ENCODE results near the gene ANKH. TPM values are rescaled to one million over a fixed set of nuclear protein-coding genes. Genes with fewer than 3 reads are reported as not detected.
"Not testable (repeated sequence)": the region's sequence is repeated elsewhere in the genome, so short reads cannot be mapped to it uniquely, and the experiment has no call there.

Gene ANKH
- polyA plus RNA-seq, 4 donors: 9.6 to 21.8 (median 12.9) TPM

DNA sequence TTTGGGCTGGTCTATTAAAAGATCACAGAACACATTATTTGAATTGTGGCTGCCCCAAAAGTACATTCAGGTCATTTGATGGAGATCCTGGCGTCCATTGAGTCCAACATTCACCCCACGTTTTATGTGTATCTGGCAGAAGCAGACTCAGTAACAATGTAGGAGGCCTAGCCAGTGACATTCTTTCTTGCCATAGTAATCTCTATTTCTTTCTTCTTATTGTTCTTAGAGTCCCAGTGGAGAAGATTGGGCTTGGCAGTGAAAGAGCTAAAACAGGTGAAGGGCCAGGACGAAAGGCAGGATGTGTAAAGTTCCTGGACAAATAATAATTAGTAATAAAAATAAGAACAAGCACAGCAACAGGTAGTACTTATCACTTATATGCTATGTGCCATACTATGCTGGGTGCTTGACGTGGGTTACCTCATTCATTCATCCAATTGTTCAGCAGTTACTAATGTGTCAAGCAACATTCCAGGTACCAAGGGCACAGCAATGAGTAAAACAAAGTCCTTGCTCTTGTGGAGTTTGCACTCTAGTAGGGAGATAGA, 12.6 kb upstream of the ANKH start:
- DNase-seq (ENCODE audit: low read depth in 4 of 4, low spot score in 2 of 4): no peak

DNA sequence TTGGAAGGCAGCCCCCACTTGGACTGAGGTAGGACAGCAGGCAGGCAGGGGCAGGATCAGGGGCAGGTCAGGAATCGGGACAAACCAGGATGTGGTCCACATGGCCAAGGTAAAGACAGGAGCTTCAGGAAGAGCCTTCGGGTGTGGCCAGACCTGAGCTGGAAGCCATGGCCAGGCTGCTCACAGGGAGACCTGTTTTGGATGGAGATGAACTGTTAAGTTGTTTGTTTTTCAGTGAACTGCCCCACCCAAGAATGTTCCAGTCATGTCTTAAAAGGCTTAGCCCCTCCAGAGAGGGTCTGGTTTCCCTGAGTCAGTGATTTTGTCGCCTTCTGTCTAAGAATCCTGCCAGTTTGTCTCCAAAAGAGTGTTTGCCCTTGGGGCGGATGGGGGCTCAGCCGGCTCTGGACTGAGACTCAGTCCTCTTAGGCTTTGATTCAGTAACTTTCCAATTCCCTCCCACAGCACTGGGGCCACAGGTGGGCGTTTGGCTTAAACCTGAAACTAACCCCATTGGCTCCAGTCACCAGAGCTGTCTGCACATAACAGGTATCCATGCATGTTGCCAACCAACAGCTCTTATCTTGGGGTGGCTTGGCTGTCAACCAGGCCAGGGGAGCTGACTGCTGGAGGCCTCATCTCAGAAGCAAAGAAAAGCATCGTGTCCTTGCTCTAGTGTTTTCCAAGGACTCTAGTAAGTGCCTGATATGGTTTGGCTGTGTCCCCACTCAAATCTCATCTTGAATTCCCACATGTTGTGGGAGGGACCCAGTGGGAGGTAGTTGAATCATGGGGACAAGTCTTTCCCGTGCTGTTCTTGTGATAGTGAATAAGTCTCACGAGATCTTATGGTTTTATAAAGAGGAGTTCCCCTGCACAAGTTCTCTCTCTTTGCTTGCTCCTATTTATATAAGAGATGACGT, 11.3 kb upstream of the ANKH start:
- DNase-seq (ENCODE audit: low read depth in 4 of 4, low spot score in 2 of 4): no peak

DNA sequence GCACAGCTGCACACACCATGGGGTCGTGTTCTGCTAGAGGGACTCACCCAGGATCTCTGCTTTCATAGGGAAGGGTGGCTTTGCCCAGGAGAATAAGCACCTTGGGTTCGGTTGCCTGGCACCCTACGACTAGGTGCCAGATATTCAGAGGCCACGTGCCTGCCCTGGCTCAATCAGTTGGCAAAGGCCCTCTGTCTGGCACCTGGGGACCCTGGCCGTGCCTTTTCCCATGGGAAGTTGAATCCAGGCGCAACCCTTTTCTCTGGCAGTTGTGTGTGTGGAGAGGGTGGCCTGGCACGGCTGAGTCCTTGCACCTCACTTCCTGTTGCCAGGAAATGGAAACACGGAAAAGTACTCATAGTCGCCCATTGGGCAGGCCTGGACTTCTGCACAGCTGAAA, 10.2 kb upstream of the ANKH start:
- DNase-seq (ENCODE audit: low read depth in 4 of 4, low spot score in 2 of 4): no peak

DNA sequence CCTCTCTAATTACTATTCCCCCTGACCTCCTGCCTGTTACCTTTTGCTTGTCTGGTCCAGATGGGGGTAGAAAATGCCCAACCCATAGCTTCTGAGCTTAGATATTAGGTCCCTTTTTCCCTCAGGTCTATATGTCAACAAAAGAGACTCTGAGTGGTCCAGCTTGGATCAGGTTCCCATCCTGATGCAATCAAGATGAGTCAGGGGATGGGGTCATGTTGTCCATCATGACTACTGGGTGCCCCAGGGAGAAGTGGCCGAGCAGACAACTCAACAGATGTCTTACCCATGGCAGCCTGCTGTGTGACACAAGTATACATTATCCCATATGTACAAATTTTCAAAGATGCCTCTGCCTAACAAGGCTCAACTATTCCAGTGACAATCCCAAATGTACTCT, 9.1 kb upstream of the ANKH start:
- DNase-seq (ENCODE audit: low read depth in 4 of 4, low spot score in 2 of 4): no peak

DNA sequence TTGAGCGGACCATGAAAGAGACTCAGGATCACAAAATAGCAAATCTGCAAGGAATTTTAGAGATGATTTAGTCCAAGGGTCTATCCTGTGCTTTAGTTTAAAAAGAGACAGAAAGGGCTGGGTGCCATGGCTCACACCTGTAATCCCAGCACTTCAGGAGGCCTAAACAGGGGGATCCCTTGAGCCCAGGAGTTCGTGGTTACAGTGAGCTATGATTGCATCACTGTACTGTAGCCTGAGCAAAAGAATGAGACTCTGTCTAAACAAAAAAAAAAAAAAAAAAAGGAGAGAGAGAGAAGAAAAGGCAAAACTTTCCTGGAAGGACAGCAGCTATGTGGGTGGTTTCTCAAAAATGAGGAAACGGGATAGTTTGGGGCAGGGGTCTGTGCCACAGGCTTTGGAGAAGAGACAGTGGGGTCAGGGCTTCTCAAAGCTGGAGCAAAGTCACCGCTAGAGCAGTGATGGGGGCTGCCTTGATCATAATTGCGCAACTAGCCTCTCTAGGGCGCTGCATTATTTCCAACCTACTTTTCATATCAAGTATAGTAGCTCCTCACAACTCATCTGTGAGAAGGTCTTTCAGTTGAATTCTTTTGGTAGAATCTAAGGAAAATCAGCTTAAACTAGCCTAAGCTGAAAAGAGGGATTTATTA, 8.5 kb upstream of the ANKH start:
- no peak for DNase-seq (ENCODE audit: low read depth in 4 of 4, low spot score in 2 of 4)

DNA sequence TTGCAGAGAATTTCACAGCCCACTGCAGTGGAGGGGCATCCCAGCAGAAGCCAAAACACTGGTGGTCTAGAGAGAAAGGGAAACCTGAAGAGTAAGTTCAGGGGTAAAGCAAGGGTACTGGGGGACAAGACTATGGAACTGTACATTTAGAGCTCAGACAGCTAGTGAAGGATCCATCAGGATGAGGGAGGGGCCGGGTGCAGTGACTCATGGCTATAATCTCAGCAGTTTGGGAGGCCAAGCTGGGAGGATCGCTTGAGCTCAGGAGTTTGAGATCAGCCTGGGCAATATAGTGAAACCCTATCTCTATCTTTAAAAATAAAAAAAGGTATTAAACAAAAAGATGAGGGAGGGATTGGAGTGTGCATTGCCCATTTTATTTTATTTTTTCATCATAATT, 7.8 kb upstream of the ANKH start:
- DNase-seq (ENCODE audit: low read depth in 4 of 4, low spot score in 2 of 4): no peak

DNA sequence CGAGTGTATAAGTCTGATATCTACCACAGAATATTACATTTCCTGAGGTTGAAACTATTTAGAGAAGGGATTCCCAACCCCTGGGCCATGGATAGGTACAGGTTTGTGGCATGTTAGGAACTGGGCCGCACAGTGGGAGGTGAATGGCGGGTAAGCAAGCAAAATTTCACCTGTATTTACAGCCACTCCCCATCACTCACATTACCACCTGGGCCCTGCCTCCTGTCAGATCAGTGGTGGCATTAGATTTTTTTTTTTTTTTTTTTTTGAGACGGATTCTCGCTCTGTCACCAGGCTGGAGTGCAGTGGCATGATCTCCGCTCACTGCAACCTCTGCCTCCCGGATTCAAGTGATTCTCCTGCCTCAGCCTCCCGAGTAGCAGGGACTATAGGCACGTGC, 6.6 kb upstream of the ANKH start:
- DNase-seq (ENCODE audit: low read depth in 4 of 4, low spot score in 2 of 4): not testable (repeated sequence)

DNA sequence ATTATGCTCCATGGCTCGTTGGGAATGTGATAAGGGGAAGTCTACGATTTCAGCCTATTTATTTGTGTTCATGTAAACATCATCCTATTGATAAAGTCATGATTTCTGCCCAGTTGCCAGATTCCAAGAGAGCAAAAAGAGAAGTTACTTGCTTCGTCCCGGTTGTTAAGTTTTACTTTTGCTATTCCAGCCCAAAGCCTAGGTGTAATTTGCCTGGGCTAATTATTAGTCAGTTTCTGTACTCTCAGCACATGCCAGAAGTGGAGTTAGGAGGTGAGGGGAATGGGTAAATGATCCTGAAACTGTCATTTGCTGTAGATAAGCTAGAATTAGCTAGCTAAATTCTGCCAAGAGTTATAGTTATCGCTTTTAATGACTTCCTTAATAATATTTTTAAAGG, 4.5 kb upstream of the ANKH start:
- no peak for DNase-seq (ENCODE audit: low read depth in 4 of 4, low spot score in 2 of 4)

DNA sequence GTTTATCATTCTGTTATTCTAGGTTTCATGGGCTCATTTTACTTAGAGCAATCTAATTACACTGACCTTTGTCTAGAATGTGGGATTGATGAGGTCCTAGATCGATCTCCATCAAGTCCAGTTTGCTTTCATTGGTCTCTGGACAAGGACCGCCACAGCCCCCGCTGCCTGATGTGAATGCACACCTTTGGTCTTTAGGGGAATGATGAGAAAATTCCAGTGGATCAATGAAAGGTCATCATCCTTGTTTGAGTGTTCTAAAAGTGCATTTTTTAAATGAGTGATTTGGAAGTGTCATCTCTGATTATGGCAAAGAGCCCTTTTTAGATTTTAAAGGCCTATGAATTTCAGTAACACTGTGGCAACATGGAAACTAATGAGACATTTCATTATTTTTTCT, 2.2 kb upstream of the ANKH start:
- DNase-seq (ENCODE audit: low read depth in 4 of 4, low spot score in 2 of 4): no peak

DNA sequence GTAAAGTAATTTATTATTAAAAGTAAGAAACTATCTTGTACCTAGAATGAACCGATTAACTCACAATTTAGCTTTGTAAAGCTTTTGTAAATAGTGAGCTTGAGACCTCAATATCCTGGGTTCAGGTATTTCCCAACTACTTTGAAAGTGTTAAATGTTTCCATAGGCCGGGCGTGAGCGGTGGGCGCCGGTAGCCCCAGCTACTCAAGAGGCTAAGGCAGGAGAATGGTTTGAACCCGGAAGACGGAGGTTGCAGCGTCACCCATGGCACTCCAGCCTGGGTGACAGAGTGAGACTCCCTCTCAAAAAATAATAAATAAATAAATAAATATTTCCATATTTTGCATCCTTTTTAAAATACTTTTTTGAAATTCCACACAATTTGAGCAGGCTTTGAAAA, 1.5 kb upstream of the ANKH start:
- no peak for DNase-seq (ENCODE audit: low read depth in 4 of 4, low spot score in 2 of 4)

DNA sequence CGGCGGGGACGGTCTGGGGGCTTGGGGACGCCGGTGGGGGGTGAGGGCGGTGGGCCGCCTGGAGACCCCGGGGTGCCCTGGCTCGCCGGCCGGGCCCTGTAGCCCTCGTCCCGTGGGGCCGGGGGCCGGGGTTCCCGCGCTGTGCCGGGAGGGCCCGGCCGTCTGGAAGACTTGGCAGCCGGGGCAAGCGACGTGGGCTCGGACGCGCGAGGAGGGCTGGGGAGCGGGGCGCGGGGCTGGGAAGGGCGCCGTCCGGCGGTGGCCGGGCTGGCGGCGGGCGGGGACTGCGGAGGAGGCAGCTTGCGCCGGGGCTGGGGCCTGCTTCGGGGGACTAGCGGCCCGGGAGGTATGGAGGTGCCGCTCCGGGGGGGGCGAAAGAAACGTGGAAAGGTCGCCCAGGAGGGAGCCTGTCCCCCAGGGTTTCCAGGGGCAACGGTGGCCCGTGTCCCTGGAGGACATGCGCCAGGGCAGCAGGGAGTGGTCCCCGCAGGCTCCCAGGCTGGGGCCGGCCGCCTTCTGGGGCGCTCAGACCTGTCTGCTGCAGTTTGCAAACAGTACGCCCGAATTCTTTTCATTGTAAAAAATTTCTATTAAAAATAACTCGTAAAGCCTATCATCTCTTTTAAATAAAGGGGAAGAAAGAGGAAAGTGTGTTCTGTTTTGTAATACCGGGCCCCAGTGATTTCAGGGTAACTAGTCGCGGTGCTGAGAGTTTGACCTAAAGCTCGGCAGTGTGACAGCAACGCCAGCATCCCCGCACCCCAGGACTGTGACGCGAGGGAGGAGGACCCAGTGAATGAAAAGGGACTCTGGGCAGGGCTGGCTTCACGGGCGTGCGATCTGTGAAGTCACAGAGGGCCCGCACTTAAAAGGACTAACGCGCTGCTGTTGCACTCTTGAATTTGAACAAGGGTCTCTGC, 752 bp upstream of the ANKH start:
- DNase-seq (ENCODE audit: low read depth in 4 of 4, low spot score in 2 of 4): no peak

DNA sequence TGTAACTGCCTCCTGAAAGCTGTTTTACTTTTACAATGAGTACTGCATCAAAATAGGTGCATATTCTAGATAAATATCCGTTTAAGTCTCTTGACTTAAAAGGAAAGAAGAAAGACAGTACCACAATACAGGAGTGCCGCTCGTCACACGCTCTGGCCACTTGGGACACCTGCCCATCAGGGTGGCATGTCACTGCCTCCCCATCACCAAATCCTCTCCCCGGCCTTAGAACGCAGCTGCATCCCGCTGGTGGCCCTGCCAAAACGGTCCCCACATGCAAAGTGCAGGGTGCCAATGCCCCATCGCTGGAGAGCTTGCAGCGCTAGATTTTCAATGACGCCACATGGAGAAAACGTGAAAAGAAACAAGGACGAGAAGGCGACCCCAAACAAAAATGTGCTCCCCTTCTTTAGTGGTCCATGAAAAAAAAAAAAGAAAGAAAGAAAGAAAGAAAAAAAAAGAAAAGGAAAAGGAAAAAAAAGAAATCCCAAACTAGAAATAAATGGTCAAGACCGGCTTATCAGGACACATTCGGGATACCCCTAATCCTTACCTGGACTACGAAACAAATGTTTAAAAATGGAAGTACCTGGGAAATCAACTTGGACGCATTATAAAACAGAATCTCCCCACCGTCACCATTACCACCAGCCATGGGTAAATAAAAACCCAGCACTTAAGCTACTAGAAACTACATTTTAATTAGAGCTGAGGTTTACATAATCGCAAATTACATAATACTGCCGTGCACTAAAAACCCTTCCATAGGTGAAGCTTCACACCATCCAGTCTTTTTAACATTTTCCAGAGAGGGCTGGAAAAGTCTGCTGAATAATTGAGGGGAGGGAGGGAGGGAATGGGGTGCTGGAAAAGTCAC, 1.0 kb downstream of the ANKH start:
- DNase-seq (ENCODE audit: low read depth in 4 of 4, low spot score in 2 of 4): no peak

DNA sequence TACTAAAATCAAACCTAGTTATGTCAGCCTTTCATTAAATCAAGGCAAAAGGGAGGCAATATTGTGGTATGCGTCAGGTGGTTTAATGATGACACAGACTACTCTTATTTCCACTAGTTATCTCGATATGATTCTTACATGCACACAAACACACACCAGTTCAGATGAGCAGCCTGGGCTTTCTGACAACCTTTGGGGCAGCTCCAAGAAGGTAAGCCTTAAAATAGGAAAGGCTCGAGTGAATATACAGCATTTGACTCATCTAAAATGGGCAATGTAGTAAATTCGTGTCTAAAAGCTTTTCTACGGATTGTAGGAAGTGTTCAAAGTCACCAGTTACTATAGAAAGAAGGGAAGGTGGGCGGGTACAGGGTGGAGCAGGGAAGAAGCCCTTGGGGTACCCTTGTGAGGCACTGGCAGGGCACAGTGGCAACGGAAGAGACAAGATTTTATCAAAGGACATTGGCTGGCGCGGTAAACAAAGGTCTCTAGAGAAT, 1.9 kb downstream of the ANKH start:
- no peak for DNase-seq (ENCODE audit: low read depth in 4 of 4, low spot score in 2 of 4)

DNA sequence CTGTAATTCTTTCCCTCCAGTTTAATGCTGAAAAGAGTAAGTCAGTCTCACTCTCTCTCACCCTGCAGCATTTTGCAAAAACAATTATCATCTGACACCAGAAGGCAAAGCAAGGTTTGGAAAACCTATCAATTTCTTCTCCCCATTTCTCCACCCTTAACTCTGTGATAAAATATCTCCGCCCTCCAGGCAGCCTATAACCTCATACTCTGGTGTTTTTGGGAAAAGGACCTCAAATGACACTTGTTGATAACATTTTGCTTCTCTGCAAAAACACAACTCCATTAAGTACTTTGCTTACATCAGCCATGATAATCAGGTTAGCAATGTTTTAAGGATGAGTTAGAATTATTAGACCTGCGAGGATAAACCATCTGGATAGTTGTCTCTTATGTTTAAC, 2.3 kb downstream of the ANKH start:
- DNase-seq (ENCODE audit: low read depth in 4 of 4, low spot score in 2 of 4): no peak

DNA sequence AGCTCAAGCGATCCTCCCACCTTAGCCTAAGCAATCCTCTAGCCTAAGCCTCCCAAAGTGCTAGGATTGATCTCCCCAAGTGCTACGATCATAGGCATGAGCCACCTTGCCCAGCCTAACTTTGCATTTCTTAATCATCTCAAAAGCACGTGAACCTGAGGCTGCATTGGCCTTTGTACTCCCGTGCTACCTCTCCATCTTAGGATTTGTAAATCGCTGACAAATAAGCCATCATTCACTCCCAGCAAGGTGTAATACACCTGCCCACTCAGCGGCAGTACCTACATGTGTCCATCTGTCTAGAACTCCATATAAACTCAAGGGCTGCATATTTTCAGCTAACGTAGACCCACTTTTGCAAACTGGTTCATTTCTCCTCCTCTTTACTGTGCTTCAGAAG, 2.8 kb downstream of the ANKH start:
- DNase-seq (ENCODE audit: low read depth in 4 of 4, low spot score in 2 of 4): no peak

DNA sequence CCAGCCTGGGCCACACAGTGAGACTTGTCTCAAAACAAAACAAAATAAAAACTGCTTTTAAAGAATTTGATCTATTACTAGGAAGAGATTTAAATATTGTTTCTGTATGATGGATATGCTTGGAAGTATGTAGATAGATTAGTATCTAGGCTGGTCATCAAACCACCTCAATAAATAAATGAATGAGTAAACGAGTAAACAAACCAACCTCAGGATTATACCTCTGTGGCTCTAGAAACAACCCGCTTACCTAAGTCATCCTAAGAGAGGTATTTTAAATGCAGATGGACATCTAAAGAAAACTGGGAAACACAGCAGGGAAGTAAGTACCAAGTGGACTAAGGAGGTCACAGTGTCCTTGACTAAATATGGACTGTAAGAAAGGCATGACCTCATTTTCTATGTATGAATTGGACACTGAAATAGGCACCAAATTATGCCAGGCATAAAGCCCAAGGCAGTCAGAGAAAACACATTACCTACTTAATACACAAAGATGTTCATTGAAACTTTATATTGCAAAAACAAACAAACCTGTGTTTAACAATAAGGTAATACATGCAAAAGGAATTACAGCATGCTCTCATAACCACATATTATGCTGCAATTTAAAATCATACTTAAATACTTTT, 7.3 kb downstream of the ANKH start:
- no peak for DNase-seq (ENCODE audit: low read depth in 4 of 4, low spot score in 2 of 4)

DNA sequence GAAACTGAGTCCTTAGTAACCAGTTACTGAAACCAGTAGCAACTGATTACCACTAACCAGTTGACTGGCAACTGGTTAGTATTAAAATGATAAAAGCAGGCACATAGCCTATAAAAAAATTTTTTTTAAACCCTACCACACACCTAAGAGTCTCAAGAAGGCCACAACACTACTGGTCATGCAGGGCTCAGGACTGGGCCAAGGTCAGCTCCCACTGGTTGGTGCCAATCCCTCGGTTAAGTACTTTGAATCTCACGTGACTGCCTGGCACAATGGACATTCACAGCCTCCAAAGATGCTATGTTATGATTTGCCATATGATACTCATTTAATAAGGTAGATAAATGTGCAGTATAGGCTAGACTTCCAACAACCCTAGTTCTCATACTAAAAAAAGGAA, 8.5 kb downstream of the ANKH start:
- DNase-seq (ENCODE audit: low read depth in 4 of 4, low spot score in 2 of 4): no peak

DNA sequence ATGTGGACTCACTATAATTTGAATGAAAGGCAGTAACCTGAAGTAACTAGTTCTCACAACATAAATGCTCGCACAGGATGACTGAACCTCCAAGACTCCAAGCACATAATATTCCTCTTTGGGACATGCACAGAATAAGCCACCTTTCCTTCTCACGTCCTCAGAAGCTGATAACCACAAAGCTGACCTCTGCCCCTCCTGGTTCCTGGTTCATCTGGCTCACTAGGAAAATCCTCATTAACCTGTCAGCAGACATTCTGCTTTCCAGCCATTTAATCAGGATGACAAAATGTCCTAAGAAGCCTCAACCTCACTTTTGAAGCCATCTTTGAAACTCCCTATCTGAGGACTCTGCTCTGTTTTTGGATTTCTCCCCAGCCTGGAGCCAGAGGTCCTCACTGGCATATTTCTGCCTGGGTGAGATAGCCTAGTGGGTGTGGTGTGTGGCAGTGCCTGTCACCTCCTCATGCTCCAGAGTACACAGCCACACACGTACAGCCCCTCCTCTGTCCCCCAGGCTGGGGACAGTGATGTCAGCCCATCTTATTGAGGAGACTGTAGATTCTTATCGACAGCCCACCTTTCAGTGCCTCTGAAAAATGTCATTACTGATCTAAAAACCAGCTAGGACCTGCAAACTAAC, 10.3 kb downstream of the ANKH start:
- no peak for DNase-seq (ENCODE audit: low read depth in 4 of 4, low spot score in 2 of 4)

DNA sequence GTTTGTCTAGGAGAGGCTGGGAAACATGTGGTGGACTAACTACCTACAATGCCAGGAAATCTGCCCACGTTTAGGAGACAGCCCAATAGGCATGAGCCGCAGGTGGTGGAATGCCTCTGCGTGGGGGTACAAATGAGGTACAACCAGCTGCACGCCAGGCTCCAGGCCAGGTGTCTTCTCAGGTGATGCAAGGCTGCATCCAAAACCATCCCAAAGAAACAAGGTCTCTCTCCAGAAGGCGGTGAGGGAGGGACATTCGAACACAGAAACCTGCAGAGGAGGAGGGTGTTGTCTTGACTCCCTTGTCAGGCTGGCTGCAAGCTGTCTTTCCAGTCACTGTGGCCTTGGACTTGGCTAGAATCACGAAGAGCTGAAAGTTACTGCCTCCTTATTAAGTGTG, 11.6 kb downstream of the ANKH start:
- no peak for DNase-seq (ENCODE audit: low read depth in 4 of 4, low spot score in 2 of 4)

All from left renal cortex interstitium (tissue), 4 donors.